HG02571 (cell line): ENCODE data around the gene TATDN2.

ENCODE experiments used
- ATAC-seq: cut with Tn5 transposase; IDR thresholded peaks from one replicate; pipeline ENCODE4 v1.9.1; 2021; ENCODE audit warnings: mild to moderate bottlenecking, moderate library complexity; ENCODE audit not compliant: unreplicated experiment

TATDN2 gene, protein sequence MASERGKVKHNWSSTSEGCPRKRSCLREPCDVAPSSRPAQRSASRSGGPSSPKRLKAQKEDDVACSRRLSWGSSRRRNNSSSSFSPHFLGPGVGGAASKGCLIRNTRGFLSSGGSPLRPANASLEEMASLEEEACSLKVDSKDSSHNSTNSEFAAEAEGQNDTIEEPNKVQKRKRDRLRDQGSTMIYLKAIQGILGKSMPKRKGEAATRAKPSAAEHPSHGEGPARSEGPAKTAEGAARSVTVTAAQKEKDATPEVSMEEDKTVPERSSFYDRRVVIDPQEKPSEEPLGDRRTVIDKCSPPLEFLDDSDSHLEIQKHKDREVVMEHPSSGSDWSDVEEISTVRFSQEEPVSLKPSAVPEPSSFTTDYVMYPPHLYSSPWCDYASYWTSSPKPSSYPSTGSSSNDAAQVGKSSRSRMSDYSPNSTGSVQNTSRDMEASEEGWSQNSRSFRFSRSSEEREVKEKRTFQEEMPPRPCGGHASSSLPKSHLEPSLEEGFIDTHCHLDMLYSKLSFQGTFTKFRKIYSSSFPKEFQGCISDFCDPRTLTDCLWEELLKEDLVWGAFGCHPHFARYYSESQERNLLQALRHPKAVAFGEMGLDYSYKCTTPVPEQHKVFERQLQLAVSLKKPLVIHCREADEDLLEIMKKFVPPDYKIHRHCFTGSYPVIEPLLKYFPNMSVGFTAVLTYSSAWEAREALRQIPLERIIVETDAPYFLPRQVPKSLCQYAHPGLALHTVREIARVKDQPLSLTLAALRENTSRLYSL

DNA sequence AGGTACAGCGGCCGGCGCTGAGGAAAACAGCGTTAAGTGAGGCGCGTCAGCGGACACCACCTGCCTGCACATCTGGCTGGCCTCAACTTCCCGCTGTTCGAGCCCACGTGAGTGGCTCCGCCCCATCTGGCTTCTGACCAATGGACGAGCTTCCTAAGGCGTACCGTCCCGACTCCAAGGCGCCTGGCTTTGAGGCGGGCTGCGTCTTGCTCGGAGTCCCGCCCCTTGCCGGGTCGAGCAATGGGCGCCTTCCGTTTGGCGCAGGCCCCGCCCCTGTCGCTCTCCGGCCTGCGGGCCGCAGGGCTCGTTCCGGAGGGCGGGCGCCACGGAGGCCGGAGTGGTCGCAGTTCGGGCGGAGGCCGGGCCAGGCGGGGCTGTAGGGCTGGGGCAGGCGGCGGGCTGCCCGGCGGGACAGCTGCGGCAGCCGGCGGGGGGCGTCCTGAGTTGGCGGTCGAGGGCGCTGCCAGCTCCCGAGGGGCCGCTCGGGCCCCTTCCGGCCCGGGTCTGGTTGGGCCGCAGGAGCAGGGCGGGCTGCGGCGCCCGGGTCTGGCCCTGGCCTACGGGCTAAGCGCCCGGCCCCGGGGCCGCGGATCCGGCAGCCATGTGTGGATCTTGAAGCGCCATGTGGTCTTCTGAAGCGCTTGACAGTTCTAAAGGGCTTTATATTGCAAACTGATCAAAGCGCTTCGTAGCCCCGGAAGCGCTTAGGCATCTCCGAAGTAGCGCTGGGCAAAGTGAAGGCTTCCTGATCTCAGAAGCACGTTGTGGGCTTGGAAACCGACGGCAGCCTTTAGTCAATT, at the start of gene TATDN2:
Gene TATDN2, plus strand, starts transcription at position 276 of the 800 bp plus-strand sequence. CDS start 742 bp downstream, outside the sequence.
- ATAC-seq: peak; percentile 95

DNA sequence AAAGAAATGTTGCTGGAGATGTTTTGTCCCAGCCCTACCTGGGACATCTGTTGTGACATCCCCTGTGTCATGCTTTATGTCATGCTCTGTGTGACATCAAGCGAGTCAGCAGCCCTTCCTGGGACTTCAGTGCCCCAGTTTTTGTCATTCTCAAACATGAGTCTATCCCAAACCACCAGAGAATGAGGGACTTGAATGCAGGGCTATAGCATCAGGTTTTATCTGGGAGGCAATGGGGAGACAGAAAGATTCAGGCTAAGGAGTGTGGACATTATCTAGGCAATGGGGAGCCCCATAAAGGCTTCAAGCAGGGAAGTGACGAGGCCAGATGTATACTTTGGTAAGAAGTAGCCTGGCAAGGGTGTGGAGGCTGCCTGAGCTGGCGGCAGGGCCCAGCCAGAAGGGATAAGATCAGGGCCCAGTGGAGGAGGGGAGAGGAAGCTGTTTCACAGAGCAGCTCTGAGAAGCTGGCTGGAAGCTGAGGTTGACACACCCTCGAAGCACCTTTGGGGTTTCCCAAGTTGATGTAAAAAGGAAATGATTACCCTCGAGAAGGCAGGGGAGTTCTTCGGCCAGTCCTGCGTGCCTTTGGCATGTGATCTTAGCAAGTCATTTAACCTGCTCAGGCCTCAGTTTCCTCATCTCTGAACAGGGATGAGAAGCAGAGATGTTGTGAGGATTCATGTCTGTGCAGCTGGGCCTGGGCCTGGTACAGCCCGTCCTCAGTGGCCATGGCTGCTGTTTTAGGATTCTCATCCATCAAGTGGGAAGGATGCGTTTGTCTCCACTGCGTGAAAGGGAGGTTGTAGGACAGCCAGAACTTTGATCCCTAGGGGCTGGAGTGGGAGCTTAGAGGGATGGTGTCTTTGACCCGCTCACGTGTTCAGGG, 49.3 kb upstream of the TATDN2 start:
- peak; percentile 65 for ATAC-seq

DNA sequence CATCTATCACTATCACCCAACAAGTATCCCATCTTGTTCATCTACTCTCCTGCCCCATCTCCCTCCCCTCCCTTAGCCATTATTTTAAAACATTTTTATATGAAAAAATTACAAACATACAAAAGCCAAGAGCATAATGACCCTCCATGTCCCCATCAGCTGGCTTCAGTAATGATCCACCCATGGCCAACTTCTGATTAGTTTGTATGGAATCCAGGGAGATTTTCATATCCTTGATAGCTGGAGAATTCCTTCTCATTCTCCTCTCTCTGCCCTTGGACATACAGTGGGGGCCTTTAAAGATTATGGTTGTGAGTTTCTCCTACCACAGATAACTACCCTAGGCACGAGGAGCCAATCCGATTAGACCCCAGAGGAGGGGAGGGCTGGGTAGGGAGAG, 43.3 kb upstream of the TATDN2 start:
- no peak for ATAC-seq

DNA sequence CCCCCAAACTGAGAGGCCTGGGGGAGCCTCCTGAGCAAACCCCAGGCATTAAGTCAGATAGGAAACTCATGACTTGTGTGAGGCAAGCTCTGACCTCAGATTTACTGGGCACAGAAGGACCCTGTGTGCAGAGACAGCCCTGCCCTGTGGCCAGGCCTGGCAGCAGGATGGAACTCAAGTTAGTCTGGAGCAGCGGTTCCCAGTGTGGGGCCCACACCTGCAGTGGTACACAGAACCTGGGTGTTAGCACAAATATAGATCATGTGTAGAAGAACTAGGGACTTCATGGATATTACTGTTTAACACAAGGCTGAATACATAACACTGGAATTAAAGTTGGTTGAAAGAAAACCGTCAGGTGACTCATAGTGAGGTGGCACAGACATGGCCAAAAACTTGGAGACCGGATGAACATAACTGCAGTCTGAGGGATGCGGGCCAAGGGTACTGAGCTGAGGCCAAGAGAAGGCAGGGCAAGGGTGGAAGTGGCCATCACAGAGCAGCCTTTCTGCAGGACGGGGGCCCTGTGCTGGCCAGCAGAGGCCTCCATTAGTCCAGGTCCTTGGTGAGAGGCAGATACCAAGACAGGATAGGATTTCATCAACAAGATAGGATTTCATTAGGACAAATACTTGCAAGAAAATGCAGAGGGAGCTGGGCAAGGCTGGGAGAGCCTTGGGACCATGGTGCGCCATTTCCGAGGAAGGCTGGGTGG, 42.7 kb upstream of the TATDN2 start:
- ATAC-seq: no peak

DNA sequence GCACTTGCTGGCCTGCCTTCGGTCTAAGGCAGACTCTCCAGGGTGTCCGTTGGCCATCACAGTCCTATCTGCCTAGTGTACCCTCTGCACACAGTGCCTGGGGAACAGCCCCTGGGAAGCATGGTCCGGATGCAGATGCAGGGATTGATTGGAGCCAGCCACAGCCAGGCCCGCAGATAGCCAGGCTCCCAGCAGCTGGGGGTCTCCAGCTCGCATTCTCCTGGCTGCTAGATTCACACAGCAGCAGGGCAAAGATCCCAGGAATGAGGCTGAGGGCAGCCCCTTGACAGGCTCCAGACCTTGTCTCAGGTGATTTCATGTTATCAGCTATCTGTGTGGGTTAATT, 42.1 kb upstream of the TATDN2 start:
- ATAC-seq: no peak

DNA sequence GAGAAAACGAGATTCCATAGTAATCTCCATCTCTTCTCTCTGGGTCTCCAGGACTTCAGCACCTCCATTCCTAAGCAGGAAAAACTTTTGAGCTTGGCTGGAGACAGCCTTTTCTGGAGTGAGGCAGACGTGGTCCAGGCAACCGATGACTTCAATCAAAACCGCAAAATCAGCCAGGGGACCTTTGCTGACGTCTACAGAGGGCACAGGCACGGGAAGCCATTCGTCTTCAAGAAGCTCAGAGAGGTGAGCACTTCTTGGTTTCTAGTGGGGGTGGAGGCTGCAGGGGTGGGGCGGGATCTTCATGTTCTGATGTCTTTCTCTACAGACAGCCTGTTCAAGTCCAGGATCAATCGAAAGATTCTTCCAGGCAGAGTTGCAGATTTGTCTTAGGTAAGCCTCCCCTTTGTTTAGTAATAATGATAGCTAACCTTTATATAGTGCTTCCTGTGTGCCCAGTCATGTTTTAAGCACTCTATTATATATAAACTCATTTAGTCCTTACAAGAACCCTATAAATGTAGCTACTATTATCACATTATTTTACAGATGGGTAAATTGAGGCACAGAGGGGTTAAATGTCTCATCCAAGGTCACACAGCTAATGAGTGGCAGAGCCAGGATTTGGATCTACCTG, 35.0 kb upstream of the TATDN2 start:
- ATAC-seq: no peak

DNA sequence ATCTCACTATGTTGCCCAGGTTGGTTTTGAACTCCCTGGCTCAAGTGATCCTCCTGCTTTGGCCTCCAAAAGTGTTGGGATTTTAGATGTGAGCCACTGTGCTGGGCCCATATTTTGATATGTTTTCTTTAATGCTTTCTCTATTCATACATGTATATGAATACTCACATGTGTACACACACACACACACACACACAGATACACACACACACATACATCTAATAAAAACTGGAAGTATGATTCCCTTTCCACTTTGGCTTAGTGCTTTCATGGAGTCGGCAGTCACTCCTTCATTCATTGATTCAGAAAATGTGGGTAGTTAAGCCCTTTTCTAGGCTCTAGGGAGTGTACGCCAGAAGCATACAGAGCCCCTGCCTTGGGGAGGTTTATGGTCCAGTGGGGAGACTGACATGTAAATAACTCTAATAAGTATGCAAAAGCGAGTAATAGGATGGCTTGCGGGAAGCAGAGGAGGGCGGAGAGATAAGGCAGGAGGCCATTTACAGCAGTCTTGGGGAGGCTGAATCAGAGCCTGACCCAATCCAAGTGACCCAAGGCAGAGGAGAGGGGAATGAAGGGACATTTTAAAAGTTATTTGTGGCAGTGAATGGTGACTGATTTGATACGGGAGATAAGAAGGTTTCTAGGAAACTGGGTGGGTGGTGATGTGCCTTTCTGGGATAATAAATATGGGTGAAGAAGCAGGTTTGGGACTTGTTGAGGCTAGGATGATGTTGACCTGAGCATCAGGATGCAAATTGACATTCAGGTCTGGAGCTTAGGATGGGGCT, 32.5 kb upstream of the TATDN2 start:
- no peak for ATAC-seq

DNA sequence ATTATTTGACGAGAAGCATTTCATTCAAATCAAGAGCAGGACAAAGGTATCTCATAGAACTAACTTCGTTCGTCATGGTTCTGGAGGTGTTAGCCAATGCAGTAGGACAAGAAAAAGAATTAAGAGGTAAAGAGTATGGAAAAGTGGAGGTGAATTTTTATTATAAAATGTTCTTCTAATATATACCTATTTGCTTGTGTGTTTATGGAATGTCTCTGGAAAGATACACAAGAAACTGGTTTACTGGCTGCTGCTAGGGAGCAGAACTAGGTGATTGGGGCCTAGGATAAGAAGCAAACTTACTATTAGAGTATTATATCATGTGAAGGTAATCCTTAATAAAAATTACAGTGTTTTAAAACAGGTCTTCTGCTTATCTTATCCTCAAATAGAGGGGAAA, 30.9 kb upstream of the TATDN2 start:
- ATAC-seq: no peak

DNA sequence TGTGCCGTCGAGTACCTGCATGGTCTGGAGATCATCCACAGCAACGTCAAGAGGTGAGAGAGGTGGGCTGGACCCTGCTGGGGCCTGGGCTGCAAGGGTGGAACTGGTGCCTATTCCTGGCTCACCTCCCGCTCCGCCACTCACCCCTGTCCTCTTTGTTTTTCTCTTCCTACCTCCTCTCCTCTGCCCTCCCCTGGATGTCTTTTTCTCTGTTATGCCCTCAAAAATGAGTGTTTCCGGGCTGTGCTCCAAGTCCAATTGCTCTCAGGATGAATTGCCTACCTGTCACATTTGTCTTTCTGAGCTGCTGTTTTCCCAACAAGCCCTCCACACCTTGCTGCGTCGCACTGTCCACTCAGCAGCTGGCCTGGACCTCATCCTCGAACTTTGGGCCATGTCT, 28.5 kb upstream of the TATDN2 start:
- no peak for ATAC-seq

DNA sequence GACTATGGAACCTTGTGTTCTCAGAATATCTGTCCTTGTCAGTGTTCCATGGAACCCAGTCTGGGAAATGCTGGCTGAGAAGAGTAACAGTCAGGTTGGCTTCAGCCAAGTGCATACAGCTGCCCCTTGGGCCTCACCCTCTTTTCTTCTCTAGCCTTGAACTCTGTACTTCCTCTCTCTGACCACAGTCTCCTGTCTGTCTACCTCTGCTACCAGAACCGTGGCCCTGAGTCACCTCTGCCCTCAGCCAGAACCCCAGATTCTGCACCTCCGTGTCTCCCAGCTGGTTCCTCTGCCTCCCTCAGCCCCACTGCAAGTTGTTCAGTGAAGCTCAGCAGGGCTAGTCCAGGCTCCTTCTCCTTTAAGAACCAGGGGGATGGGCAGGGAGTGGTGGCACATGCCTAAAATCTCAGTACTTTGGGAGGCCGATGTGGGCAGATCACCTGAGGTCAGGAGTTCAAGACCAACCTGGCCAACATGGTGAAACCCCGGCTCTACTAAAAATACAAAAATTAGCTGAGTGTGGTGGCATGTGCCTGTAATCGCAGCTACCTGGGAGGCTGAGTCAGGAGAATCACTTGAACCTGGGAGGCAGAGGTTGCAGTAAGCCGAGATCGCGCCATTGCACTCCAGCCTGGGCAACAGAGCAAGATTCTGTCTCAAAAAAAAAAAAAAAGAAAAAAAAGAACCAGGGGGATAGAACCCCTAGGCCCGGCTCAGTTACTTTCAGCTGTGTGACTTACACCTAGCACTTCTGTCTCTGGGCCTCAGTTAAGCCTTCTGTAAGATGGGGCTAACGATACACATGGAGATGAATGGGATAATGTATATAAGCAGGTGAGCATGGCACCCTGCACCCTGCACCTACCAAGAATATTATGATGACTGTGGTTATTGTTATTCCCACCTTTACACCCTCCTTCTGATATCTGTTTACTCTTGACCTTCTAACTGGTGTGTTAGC, 24.3 kb upstream of the TATDN2 start:
- ATAC-seq: no peak

DNA sequence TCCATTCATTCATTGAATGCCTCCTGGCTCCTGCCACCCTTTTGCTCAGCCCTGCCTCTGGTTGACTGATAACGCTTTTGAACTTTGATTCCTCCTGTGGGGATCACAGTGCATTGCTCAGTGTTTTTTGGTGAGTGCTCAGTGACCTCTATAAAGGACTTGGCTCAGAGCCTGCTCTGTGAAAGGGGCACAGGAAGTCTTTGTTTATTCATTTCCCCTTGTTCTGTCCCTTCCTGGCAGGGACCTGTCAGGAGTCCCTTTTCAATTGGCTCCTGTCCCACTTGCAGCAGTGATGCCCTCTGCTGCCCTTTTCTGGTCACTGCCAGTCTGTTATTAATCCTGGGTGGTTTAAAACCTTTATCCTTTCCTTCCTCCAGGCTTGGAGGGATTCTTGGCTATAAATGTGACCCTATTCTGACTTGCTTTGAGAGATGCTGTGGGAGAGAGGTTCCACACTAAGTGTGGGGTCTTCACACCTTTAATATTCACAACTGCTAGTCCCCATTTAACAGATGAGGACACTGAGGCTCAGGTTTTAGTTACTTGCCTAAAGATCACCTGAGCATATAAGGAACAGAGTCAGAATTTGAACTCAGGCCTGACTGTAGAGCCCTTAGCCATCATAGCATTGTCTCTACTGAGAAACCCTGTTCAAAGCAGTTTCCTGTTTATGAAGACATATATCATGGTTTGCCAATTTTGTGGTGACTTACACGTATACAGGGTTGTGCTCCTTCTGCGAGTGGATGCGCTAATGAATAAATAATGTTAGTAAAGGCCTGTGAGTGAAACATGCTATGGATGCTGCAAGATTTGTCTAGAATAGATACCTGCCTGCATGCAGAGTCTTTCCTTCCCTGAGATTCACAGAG, 23.2 kb upstream of the TATDN2 start:
- no peak for ATAC-seq

DNA sequence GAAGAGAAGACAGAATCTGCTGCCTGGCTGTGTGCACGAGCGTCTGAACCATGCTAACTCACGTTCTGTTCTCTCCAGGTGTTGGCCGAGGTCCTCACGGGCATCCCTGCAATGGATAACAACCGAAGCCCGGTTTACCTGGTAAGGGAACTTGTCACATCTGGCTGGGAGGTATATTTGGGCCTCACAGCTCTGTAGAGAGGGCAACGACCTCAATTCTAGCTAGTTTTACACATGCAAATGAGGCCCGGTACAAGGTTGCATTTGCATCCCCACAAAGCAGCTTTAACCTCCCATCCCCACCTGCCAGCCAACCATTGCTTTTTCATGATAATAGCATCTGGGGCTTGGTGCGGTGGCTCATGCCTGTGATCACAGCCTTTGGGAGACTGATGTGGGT, 22.0 kb upstream of the TATDN2 start:
- ATAC-seq: no peak

DNA sequence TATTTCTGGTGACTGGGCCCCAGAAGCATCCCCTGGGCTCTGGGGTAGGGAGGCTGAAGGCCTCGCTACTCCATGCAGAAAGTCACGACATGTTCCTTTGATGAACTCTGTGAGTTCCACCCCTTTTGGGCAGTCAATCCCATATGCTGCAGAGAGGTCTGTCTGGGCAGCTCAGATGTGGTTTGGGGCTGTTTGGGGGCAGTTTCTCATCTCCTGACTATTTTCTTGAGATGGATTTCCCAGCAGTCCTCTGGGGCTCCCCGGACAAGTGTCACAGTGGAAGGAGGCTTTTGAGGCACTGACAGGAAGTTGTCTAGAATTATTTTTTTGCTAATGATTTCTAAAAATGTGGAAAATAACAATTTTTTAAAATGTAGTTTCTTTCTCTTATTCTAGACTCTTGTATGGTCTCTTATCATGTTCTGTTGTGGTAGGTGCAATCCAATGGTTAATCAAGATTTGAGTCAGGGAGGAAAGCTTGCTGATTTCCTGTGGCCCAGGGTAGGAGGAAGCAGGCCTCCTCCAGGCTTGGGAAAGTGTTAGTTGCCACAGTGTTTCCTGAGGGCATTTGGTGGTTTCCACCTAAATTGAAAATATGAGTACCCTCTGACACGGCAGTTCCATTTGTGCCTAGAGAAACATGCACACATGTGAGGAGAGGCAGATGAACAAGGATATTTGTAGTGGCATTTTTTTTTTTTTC, 19.9 kb upstream of the TATDN2 start:
- no peak for ATAC-seq

DNA sequence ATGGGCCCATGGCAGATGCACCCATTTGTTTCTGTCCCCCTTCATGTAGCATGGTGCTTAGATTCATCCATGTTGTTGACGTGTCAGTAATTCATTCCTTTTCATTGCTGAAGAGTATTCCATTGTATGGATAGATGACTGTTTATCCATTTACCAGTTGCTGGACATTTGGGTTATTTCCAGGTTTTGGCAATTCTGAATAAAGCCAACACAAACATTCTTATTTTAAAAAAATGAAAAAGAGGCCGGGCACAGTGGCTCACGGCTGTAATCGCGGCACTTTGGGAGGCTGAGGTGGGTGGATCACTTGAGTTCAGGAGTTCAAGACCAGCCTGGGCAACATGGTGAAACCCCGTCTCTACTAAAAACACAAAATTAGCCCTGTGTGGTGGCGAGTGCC, 18.7 kb upstream of the TATDN2 start:
- ATAC-seq: no peak

DNA sequence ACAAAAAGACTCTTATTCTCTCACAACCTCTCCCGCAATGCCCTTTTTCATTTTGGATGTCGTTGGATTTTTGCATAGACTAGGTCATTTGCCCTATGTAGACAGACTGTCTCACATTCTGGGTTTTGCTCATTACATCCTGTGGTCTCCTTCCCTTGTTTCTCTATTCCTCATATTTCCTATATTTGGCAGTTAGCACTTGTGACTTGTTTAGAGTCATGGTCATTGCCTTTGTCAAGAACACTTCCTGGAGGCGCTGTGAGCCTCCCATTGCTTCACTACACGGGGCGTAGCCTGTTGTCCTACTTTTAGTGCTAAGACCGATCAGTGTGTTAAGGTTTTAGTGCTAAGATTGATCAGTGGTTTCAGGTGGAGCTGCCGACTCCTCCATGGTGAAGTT, 16.1 kb upstream of the TATDN2 start:
- no peak for ATAC-seq

DNA sequence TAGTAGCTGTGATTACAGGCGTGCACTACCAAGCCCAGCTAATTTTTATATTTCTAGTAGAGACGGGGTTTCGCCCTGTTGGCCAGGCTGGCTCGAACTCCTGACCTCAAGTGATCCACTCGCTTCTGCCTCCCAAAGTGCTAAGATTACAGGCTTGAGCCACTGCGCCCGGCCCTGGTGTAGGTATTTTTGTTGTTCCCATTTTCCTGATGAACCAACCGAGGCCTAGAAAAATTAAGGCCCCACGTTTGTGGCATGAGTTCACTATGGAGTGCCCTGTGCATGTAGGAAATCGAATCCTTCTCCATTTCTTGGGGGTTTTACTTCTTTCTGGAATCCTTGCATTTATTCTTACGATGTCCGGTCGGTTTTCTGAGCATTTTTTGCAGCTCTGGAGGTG, 14.3 kb upstream of the TATDN2 start:
- ATAC-seq: no peak
